Measurements from ENCODE around the gene SLC38A3.
A peak's percentile ranks its signal among the peaks of the same experiment; 100 is the strongest.
"Not testable (repeated sequence)": the region's sequence is repeated elsewhere in the genome, so short reads cannot be mapped to it uniquely, and the experiment has no call there.

Gene SLC38A3

GRCh38 chr3:50238549-50239026 lies 33.5 kb downstream of the SLC38A3 start:
- peak in 41 of 42 donors; percentile 52 to 87 (median 70) for DNase-seq
- intact Hi-C loops (cut with DNase I): no loop called here

GRCh38 chr3:50239649-50240048 lies 34.6 kb downstream of the SLC38A3 start:
- intact Hi-C loops (cut with DNase I): no loop called here
- DNase-seq: no peak

- no peak for DNase-seq
- intact Hi-C loops (cut with DNase I): no loop called here
These were observed 36.1 kb downstream of the SLC38A3 start for GRCh38 chr3:50241163-50241562.

GRCh38 chr3:50241713-50242380 lies 36.8 kb downstream of the SLC38A3 start:
- intact Hi-C loops (cut with DNase I): no loop called here
- DNase-seq: no peak

- intact Hi-C loops (cut with DNase I): no loop called here
- DNase-seq: no peak
These were observed 37.3 kb downstream of the SLC38A3 start for GRCh38 chr3:50242381-50242770.

GRCh38 chr3:50242851-50243542 lies 37.9 kb downstream of the SLC38A3 start:
- intact Hi-C loops (cut with DNase I): no loop called here

DNA sequence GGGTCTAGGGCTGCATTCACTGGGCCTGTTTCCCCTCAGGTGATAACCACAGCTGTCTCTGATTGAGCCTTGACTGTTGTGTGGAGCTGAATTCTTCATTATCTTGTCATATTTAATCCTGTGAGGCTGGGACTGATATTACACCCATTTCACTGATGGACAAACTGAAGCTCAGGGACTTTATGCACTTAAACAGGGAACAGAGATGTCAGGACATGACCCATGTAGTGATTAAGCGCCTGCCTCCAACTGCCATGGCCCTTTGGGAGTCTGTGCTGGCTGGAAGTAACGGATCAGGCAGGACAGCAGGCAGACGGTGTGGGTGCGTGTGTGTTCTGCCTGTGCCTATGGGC lies 38.4 kb downstream of the SLC38A3 start:
- DNase-seq: no peak
- intact Hi-C loops (cut with DNase I): no loop called here

More at GRCh38 chr3:50242851-50243542, 37.9 kb downstream of the SLC38A3 start:
- peak in 23 of 42 donors; percentile 37 to 75 (median 58) for DNase-seq

DNA sequence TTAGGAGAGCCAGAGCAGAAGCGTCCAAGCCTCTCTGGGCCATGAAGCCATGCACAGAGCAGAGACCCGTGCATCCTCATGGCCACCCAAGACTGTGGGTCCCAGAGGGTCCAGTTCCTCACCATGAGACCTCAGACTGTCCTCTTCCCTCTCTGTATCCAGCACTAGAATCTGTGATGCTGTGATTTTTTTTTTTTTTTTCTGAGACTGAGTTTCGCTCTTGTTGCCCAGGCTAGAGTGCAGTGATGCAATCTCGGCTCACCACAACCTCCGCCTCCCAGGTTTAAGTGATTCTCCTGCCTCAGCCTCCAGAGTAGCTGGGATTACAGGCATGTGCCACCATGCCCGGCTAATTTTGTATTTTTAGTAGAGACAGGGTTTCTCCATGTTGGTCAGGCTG lies 39.7 kb downstream of the SLC38A3 start:
- intact Hi-C loops (cut with DNase I); DNase-seq: not testable (repeated sequence)

DNA sequence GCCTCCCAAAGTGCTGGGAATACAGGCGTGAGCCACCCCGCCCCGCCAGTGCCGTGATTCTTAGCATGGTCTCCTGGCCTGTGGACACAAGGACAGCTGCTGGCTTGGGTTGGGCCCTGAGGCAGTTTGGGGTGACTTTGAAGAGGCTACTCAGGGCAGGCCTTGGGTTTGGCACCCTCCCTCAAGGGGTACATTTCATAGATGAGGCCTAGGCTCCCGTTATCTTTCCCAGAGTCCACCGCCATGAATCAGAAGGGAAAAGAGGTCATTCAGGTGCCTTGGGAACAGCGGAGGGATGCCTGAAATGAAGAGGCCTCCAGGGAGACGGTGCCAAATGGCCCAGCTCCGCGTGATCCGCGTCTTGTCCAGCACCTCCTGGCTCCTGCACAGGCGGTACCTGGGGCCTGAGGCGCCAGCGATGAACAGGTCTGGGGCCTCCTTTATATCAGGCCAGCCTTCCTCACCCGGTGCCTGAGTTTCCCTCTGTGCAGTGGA lies 40.2 kb downstream of the SLC38A3 start:
- intact Hi-C loops (cut with DNase I): no loop called here
- no peak for DNase-seq

DNA sequence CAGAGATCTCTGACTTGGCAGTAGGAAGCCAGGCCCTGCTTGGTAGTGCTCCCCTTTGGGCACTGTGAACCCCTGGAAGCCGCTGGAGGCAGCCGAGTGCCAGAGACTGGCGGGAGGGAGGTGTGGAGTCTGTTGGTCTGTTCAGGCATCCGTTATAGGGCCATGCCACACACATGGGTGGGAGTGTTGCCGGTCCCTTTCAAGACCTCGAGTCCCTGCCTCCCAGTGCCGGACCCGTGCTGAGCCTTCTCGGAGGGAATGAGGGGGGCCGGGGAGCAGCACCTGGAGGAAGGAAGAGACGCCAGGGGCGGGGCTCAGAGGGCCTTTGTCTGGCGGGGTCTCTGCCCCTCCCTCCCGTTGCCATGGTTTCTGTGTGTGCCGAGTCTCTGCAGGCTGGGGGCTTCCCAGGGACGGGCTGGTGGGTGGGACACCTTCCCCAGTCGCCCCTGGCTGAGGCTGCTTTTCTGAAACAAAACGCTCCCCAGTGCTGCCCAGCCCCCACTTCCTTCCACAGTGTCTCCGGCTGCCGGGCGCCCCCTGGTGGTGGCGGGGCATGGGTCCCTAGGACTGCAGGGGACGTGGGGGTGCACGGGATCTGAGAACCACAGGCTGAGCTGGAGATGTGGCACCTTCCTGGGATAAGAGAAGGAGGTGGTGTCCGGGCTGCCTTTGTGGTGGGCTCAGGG lies 40.9 kb downstream of the SLC38A3 start:
- DNase-seq: peak; percentile 82 to 97 (median 92)
- intact Hi-C loops (cut with DNase I): no loop called here

GRCh38 chr3:50246517-50246954 lies 41.5 kb downstream of the SLC38A3 start:
- DNase-seq: no peak
- intact Hi-C loops (cut with DNase I): no loop called here

GRCh38 chr3:50248387-50248786 lies 43.3 kb downstream of the SLC38A3 start:
- intact Hi-C loops (cut with DNase I): no loop called here
- DNase-seq: no peak

GRCh38 chr3:50249457-50249856 lies 44.4 kb downstream of the SLC38A3 start:
- intact Hi-C loops (cut with DNase I): no loop called here
- no peak for DNase-seq

DNA sequence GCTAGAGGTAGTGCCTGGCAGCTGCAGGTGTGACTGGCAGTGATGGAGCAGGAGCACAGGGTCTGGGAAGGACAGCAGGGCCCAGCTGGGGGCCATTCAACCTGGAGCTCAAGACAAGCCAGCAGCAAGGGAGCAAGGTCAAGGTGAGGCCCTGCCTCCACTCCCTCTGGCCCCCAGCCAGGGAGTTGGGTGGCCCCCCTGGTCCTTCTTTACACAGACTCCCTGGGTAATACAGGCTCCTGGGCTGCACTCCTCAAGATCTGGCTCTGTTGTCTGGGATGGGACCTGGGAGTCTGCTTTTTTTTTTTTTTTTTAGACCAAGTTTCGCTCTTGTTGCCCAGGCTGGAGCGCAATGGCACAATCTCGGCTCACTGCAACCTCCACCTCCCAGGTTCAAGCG lies 45.4 kb downstream of the SLC38A3 start:
- intact Hi-C loops (cut with DNase I): no loop called here
- peak in 1 of 42 donors; percentile 2 for DNase-seq

DNA sequence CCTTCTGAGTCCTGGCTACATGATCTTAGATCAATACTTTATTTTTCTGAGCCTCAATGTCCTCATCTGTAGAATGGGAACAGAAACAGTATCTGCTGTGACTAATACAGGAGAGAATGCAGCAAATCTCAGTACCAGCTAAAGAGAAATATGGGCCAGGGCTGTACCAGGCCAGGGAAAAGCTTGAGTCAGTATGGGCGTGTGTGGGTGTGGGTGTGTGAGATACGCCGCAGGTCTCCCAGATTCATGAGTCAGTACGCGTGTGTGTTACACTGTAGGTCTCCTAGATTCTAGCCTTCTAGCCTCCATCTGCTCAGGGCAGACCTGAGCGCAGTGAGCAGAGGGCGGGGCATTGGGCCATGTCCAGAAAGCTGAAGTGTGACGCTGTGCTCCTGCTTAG lies 46.1 kb downstream of the SLC38A3 start:
- intact Hi-C loops (cut with DNase I): no loop called here
- DNase-seq: peak in 18 of 42 donors; percentile 27 to 85 (median 62)

DNA sequence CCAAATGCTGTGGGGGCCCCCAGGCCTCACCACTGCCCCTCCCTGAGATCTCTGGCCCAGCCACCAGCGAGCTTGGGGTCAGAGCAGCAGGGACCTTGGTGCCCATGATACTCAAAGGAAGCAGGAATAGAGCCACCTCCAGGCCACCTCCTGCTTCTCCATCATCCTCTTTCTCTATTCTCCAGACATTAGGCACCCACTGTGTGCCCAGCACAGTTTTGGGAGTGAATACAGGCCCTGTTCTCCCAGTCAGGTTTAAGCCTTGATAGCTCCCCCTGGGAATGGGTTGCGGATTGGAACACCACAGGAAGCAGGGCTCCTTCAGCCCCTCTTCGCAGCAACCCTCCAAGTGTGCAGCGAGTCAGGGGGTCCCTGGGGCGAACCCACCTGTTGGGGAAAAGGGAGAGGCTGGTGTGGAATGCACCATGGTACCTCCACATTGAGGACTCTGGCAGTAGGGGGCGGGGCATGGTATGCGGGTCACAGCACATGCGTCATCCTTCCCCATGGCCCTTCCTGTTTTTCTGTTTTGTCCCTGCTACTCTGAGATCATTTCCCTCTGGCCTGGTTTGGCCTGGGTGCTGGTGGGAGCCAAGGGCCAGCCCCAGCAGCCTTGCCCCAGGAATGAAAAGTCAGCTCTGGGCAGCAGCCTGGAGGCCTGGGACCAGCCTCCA lies 49.6 kb downstream of the SLC38A3 start:
- DNase-seq: peak in 2 of 42 donors; percentile 33 to 43

DNA sequence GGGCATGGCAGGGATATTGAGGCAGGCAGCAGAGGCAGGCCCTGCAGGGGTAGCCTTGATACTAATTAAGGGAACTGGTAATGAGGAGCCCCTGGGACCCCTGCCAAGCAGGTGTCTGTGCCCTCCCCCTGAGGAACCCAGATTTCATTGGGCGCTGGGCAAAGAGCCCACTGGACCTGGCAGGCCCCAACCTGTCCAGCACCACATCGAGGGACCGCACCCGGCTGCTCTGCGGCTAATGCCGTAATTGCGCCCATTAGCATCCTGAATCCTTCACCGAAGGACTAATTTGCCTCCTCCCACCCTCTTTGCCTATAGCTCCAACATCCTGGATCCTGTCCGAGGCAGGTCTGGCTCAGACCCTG lies 50.2 kb downstream of the SLC38A3 start:
- DNase-seq: no peak
- intact Hi-C loops (cut with DNase I): no loop called here

More for the DNA sequence above, 49.6 kb downstream of the SLC38A3 start:
- intact Hi-C loops (cut with DNase I): no loop called here

DNA sequence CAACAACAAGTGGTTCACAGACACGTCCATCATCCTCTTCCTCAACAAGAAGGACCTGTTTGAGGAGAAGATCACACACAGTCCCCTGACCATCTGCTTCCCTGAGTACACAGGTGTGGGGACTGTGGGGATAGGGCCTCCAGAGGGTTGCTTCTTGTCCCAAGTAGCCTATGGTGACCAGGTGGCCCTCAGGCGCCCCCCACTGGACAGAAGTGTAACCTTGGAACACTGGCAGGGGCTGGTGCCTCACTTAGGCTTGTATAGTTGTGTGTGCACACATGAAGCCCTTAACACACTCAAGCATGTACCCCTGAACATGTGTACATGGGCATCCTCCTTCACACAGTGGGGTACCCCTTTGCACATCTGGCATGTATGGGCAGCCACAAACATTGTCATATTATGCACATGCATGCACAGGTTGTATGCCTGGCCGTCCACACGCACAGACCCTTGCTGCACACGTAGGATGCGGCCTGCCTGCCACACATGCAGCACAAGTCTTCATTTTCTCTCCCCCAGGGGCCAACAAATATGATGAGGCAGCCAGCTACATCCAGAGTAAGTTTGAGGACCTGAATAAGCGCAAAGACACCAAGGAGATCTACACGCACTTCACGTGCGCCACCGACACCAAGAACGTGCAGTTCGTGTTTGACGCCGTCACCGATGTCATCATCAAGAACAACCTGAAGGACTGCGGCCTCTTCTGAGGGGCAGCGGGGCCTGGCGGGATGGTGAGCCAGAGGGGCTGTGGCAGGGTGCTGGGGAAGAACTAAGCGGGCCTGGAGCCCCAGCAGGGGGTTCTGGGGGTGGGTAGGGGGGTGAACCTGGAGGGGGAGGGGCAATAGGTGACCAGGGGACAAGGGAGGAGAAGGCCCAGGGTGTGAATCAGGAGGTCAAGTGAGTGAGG lies 52.2 kb downstream of the SLC38A3 start:
- intact Hi-C loops (cut with DNase I): no loop called here
- peak in 8 of 42 donors; percentile 45 to 84 (median 64) for DNase-seq
